Measurements from ENCODE around the gene CCNC.
"Not testable (repeated sequence)": the region's sequence is repeated elsewhere in the genome, so short reads cannot be mapped to it uniquely, and the experiment has no call there.

CCNC gene

DNA sequence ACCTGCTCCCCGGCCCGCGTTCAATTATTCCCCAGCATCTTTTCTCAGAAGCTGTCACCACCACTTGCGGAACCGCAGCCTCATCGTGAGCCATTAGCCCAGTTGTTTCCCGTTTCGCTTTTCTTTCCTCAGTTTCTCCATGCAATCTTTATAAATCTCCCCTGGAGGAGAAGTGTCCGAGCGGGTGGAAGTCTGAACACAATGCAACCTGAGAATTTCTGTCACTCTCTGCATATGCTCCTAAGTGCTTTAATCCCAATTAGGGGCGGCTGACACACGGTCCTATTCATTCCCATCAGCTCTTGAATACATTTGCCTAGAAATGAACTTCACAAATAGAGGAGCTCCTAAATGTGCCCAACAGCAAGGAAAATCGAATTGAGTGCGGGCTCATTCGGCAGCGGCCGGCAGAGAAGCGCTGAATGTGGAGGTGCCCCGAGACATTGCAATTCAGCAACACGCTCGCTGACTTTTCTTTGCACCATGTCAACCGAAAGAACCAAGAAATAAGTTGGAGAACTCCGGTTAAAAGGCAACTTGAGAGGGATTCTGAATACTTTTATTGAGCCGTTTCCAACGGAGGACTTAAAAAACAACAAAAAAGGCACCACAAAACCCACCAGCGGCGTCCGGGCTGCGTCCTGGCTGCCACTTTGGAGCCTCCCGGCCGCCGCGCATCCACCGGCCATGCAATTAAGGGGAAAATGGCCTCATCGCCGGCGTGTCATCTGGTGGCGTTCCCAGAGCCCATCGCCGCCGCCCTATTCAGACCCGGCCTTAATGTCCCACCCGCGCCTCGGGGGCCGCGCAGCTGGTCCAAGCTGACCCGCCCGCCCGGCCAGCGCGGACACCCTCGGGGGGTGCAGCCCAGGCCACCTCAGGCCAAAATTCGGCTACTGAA, 34.3 kb upstream of the CCNC start:
- DNase-seq = no peak

DNA sequence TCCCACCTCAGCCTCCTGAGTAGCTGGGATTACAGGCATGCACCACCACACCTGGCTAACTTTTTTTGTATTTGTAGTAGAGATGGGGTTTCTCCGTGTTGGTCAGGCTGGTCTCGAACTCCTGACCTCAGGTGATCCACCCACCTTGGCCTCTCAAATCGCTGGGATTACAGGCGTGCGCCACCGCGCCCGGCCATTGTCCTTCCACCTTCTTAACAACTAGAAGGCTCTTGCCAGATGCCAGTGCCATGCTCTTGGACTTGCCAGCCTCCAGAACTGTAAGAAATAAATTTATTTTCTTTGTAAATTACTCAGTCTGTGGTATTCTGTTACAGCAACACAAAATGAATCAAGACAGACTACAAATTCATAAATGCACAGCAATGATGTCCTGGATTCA, 26.2 kb upstream of the CCNC start:
- not testable (repeated sequence) for DNase-seq

DNA sequence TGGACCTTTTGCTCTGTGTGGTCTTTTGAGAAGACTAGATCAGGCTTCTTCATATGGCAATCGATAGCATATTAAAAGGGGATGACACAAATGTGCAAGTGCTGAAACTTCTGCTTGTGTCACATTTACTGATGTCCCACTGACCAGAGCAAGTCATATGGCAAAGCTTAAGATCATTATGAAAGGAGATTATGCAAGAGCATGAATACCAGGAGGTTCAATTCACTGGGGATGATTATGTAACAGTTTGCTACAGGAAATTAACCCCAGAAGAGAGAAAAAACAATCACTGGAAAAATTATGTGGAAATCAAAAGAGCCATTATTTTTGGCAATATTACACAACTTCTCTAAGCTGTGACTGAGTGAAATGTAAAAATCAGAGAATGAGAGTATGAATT, 24.4 kb upstream of the CCNC start:
- DNase-seq = no peak

DNA sequence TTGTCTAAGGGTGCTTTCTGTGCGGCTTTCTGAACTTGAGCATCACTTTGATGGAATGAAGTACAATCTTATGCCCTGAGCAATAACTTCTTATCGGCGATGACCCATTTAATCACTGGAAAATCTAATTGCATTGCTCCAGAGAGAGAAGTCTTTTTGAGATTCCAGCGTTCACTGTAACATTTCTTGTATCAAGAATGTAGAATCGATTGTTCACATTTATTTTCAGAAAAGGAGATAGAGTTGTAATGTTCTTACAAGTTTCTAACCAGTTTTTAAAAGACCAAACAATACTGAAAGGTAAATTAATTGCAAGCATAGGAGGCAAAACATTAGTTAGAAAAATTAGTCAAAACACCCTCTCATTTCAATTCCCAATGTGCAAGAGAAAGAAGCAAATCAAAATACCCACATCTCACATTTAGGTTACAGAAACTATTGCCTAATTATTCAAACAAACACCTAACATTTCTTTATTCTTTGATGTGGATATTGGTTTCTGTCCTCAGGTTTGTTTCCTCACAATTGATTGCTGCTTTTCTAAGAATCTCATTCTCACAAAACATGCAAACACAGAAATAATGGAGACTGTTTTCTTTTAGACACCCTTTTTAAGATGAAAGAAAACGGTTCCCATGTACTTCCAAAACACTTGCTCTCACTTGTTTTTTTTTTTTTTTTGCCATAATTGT, 23.4 kb upstream of the CCNC start:
- no peak for DNase-seq

DNA sequence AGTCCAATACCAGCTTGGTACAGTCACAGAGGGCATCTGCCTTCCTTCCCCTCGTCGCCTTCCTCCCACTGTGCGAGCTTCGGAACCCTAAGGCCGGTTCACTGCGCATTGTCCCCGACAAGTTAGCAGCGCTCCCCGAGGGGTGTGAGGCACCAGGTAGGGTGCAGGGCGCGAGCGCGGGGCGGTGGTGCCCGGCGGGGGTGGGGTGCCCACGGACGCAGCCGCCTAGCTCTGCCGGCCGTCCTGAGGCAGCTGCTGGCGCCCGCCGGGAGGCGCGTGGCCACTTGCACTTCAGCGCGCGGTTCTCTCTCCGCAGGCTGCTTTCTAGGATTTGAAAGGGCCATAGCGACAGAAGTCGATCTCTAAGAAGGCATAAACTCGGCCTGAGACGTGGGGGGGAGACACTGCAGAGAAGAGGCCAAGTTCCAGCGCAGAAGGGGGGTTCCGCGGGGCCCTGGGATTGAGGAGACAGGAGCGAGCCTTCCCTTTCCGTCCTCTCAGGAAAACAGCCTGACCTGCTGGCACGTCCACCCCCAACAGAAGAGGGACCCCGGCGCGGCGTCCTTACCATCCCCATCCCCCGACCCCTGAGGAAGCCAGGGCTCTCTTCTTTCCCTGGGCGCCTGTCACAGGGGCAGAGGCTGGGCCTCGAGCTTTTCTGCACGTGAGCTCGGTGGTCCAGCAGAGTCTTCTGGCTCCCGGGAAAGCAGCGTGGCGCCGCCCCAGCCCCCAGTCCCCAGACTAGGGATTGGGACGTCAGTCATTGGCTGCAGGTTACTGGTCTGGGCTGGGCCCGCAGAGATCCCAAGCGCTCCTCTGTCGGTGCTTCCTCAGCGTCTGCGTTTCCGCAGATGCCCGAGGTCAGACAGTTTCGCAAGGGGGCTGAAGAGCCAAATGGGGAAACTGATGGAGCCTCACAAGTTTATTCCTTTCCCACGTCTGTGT, 22.5 kb upstream of the CCNC start:
- no peak for DNase-seq

DNA sequence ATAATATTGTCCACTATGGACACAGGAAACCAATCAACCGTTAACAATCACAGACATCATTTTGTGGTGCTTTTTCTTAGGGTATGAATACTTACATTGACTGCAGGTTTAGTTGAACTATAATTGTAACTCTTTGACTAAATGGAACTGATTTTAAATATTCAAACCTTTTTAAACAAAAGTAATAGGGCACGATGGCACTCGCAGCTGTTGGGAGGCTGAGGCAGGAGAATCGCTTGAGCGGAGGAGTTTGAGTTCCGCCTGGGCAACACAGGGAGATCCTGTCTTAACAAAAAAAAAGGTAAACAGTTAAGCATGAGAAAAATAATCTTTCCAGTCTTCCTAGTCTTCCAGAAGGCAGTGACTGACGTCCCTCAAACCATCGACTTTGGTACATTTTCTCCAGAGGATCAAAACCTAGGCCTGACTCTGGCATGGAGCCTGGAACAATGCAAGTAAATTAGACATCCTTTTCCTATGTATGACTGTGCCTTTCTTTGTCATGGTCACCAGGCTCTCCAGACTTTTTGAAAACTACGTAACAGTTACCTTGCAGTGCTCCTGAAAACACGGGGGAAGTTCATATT, 21.5 kb upstream of the CCNC start:
- DNase-seq = no peak

DNA sequence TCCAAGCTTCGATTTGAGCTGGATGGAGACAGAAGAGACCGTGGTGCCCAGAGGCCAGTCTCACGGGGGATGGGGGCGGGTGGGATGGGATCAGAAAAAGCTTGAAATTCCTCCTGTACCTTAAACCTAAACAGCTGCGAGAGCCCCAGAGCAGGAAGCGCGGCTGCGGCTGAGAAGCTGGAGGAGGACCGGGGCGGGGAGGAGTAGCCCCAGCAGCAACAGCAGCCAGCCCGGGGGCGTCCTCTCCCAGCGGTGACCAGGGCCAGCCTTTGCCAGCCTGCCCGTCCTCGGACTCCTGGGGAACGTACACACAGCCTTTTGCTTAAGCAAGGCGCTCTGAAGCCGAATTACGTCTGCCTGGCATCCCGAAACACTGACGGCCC, 20.8 kb upstream of the CCNC start:
- no peak for DNase-seq

DNA sequence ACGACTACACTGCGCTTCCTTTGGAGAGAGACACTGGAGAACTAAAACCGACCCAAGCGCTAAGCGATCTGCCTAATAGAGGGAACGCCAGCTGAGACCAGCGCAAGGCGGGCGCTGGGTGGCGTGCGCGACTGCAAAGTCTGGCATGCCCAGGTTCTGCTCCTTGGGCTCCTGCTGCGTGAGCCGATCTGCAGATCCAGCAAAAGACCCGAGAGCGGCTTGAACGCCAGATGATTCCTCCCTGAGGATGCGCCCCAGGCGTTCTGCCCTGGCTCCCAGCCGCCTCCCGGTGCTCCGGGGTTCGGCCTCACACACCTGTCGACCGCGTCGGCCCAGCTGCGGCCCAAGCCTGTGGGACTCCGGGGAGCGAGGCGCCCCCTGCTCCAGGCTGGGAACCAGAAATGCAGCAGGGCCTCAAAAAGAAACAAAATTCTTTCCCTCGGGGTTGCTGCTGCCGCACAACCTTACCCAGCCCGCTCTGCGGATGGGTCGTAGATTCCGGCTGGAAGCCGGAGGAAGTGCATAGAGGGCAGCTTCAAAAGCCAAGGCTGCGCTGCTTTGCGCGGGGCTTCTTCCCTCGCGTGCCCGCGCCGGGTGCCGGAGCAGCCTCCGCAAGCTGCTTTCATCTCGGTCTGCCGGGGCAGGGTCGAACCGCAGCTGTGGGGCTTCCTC, 20.3 kb upstream of the CCNC start:
- peak; percentile 75 for DNase-seq

DNA sequence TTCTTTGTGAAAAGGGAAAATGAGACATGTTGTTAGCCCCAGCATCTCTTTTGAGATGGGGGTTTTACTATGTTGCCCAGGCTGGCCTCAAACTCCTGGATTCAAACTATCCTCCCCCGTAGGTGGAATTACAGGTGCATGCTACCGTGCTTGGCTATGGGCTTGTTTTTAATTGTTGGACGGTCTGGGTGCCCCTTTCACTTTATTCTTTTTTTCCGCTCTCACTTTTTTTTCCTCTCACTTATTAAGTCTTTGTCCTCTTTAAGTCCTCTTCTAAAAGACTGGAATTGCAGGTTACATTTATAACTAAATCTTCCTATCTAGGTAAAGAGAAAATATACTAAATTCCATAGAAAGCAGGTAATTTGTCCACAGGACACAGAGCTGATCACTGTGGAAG, 19.3 kb upstream of the CCNC start:
- DNase-seq = no peak

DNA sequence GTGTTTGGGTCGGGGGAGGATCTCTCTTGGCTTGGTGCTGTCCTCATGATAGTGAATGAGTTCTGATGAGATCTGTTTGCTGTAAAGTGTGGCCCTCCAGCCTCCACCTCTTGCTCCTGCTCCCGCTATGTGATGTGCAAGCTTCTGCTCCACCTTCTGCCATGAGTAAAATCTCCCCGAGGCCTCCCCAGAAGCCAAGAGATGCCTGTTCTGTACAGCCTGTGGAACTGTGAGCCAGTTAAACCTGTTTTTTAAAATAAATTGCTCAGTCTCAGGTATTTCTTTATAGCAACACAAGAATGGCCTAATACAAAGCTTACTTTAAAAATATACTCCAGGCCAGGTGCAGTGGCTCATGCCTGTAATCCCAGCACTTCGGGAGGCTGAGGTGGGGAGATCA, 11.3 kb upstream of the CCNC start:
- DNase-seq = no peak

DNA sequence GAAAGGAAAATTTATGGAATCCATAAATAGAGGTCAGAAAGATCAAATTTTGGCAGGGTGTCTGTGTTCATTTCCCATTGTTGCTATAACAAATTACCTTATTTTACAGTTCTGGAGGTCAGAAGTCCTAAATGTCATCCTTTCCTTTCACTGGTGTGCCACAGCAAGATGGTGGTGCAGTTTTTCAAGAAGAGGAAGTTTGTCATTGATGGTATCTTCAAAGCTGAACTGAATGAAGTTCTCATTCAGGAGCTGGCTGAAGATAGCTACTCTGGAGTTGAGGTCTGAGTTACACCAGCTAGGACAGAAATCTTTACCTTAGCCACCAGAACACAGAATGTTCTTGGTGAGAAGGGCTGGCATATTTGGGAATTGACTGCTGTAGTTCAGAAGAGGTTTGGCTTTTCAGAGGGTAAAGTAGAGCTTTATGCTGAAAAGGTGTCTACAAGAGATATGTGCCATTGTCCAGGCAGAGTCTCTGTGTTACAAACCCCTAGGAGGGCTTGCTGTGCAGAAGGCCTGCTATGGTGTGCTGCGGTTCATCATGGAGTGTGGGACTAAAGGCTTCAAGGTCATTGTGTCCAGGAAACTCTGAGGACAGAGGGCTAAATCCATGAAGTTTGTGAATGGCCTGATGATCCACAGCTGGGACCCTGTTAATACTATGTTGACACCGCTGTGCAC, 7.2 kb upstream of the CCNC start:
- no peak for DNase-seq

DNA sequence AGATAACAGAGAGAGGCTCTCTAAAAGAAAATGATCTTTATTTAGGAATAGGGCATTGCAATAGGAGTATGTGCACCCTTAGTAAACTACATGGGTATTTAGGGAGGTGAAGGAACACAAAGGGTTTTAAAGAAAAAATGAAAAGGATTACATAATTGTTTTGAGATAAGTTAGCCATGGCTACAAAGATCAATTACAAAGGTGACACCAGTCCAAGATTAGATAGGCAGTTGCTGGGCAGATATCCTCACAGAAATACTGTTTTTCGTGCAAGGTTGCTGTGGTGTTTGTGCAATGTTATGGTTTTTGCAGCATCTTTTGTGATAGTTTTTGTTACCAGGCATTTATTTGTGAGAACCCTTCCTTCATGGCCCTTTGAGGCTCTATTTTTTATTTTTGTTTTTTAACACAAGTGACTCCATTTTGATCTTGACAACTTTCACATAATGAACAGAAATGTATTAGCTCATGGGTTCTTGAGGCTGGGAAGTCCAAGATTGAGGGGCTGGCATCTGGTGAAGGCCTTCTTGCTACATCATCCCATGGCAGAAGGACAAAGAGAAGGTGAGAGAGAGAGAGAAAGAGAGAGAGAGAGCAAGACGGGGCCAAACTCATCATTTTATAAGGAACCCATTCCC, 5.6 kb upstream of the CCNC start:
- DNase-seq = no peak

DNA sequence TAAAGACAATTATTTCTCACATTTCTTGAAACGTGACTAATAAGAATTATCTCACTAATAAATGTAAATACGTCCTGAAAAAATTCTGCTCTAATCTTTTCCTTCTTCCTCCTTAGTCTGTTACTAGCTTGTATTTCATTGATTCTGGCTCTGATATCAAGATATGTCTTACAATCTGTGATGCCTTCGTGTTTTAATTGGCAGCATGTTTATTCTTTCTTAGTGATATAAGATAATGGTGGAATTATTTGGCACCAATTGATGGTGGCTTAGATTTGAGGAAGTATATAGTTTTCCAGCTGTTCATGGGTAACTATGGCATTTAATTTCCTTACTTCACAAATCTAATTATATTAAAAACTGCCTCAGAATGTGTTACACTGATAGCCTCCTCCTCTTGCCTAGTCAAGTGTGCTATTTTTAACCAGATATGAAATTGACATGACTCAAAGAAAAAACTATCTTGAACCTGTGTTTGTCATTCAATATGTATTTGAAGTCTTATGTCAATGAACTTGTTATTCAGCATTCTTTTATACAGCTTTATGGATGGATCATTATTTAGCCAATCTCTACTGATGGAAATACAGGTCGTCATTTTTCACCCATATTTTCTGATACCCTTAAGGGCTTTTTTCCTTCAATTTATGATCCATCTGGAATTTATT, 5.3 kb downstream of the CCNC start:
- no peak for DNase-seq

DNA sequence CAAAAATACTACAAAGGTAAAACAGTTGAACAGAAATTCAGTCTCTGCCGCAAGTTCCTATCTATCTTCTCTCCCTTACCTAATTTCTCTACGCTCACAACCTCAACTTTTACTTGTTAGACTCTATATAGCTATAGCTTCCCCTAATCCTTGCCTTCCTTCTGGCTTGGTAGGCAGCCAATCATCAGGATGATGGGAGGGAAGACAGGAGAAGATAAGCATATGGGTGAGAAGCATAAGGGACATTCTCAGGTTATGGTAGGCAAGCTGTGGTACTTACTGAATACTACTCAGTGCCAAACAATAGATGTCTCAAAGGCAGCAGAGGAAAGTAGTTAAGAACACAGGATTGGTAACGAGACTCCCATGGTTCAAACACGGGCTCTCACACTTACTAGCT, 7.8 kb downstream of the CCNC start:
- DNase-seq = no peak

DNA sequence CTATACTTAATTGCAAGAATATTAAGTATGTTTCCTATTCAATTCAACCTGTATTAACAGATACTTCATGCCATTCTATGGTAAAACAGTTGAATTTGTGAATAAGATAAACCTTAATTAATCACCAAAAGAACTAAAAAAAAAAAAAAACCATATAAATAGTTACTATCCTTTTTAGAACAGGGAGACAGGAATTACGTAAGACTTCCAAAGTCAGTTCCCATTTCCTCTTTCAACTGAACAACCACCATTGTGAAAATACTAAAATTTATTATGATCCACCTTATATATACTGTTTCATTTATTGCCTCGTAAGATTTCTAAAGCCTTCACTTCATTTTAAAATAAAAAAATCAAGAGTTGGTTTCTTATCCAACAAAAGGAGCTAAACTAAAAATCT, 9.4 kb downstream of the CCNC start:
- no peak for DNase-seq

DNA sequence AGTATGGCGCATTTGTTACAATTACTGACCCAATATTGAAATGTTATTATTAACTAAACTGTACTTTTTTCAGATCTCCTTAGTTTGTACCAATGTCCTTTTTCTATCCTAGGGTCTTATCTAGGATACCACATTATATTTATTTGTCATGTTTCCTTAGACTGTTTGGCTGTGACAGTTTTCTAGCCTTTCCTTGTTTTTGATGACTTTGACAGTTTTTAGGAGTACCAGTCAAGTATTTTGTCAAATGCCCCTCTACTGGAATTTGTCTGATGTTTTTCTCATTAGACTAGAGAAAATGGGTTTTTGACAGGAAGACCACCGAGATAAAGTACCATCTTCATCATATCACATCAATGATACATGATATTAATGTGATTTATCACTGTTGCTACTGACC, 14.6 kb downstream of the CCNC start:
- no peak for DNase-seq

DNA sequence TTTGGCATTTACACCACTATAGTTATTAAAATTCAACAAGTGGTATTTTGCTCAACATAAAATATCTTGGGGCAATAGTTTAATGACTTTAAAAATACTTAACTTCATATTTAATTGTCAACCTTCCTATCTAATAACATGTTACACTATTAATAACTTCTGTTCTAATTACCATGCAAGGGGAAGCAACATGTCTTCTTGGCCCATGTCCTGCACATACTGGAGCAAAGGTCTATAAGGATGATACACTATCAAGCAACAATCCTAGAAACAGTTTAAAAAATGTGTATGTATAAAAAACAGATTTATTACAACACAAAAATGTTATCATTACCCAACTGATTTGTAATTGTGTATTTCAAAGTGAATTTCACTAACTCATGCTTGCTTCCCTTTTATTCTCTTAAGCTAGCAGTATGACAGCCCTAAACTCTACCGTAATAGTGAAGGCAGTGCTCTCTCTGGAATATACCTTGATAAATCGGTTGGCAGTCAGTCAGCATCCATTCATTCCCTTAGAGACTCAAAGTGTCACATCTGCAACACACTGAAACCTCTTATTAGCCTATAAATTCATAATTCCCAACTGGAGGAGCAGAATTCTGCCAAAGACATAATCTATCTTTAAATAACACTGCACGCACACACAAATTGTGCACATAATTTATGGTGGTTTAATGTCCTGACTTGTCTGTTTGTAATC, 18.3 kb downstream of the CCNC start:
- DNase-seq = no peak

DNA sequence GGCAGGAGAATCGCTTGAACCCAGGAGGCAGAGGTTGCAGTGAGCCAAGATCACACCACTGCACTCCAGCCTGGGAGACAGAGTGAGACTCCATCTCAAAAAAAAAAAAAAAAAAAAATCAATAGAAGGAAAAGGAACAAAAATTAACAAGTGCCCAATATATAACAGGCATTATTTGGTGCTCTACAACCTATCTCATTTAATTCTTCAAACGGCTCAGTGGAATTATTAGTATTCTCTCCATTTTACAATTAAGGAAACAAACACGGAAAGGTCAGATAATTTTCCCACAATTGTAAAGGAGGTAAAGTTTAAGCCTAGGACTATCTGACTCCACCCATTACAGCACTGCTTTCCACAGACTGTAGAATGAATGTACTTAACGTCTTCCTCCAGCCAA, 19.8 kb downstream of the CCNC start:
- no peak for DNase-seq

DNA sequence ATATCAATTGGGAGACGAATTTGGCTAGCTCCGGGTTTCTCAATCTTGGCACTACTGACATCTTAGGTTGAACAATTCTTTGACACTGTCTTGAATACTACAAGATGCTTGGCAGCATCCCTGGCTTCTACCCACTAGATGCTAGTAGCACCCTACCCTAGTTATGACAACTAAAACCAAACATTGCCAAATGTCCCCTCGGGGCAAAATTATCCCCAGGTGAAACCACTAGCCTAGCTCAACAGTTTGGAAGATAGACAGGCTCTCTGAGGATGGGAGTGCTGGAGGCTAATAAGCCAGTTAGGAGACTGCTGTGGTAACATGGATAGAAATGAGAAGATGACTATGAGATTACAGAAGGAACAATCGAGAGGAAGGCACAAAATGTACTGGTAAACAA, 20.9 kb downstream of the CCNC start:
- DNase-seq = no peak

DNA sequence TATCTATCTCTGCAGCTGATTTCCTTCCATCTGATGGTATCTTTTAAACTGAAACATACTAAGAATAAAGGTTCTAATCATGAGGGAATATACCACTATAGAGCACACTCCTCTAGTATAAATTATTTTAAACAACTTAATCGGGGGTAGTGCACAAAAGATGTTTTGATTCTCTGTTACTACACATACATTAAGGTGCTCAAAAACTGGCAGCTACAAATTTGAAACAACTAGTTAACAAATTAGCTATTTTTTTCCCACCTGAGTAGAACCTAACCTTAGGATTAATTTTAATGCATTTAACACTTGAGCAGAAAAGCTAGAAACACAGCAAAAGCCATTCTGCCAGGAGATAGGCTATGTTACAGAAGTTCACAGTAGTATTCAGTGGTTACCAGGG, 23.0 kb downstream of the CCNC start:
- no peak for DNase-seq

All from activated naive CD4-positive, alpha-beta T cell treated with Interleukin-2 at 50 U/mL for 16 hours (primary cell).